Activated naive CD8-positive, alpha-beta T cell treated with anti-CD3 and anti-CD28 coated beads, Interleukin-2, amount 50 U/mL, for 16 hours (primary cell): ENCODE results near the gene GPR137.
"Not testable (repeated sequence)": the region's sequence is repeated elsewhere in the genome, so short reads cannot be mapped to it uniquely, and the experiment has no call there.

ENCODE experiments used
- DNase-seq: peaks from one replicate; pipeline ENCODE4 v3.0.0-alpha.2; 2020; ENCODE audit warnings: low read depth, low spot score

Gene GPR137

DNA sequence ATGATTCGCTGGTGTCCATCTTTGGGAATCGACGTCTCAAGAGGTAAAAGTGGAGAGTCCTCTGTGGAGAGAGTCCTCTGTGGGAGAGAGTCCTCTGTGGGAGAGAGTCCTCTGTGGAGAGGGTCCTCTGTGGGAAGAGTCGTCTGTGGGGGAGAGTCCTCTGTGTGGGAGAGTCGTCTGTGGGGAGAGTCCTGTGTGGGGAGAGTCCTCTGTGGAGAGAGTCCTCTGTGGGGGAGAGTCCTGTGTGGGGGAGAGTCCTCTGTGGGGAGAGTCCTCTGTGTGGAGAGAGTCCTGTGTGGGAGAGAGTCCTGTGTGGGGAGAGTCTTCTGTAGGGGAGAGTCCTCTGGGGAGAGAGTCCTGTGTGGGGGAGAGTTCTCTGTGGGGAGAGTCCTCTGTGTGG, 35.4 kb downstream of the GPR137 start:
- DNase-seq: no peak

DNA sequence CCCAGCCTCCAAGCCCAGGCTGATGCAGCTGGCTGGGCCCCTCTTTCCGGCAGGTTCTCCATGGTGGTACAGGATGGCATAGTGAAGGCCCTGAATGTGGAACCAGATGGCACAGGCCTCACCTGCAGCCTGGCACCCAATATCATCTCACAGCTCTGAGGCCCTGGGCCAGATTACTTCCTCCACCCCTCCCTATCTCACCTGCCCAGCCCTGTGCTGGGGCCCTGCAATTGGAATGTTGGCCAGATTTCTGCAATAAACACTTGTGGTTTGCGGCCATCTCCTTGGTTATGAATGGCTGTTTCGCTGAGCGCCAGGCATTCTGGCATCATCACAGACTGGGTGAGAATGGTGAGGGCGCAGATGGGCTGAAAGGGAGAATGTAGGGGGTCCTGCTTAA, 35.9 kb downstream of the GPR137 start:
- DNase-seq: no peak

DNA sequence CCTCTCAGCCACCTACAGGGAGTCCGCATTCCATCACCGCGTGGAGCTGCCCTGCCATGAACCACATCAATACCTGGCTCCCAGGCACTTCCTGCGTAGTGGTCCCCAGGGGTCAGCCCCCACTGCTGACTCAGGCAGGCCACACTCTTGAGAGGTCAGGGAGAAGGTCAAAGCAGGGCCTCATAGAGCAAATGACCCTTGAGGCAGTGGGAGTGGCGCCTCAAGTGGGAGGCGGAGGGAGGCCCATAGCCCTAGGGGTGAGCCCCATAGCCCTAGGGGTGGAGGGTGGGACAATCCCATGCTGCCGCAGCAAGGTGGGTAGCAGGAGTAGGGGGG, 37.2 kb downstream of the GPR137 start:
- no peak for DNase-seq

DNA sequence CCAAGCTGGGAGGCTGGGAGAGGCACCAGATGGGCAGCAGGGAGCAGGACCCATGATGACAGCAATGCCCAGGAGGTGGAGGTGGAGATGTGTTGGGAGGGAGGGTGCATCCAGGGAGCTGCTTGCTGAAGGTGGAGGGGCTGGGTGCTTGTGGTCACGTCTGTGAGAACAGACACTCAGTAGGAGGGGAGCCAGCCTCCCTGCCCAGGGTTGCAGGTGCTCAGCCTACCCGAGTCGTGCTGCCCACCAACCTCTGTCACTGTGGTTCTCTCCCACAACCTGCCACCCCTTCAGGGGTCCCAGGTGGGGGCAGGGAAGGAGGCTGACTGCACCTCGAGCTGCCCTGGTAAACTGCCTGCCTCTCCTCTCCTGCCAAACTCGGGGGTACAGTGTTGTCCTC, 37.7 kb downstream of the GPR137 start:
- no peak for DNase-seq

DNA sequence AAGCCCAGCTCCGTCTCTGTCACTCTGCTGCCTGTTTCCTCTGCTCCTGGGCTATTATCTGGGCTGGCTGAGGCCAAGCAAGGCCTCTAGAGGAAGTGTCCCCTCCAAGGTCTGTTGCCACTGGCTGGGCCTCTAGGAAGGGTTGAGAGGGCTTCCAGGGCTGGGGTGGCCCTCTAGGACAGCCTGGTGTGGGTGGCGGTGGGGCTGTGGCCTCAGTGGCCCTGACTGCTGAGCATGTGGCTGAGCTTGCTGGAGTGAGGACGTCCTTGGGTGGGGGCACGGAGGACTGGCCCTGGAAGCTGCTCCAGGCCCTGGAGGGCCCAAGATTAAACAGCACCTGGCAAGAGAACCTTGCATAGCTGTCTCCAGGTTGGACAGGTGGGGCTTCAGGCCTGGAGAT, 38.3 kb downstream of the GPR137 start:
- not testable (repeated sequence) for DNase-seq

DNA sequence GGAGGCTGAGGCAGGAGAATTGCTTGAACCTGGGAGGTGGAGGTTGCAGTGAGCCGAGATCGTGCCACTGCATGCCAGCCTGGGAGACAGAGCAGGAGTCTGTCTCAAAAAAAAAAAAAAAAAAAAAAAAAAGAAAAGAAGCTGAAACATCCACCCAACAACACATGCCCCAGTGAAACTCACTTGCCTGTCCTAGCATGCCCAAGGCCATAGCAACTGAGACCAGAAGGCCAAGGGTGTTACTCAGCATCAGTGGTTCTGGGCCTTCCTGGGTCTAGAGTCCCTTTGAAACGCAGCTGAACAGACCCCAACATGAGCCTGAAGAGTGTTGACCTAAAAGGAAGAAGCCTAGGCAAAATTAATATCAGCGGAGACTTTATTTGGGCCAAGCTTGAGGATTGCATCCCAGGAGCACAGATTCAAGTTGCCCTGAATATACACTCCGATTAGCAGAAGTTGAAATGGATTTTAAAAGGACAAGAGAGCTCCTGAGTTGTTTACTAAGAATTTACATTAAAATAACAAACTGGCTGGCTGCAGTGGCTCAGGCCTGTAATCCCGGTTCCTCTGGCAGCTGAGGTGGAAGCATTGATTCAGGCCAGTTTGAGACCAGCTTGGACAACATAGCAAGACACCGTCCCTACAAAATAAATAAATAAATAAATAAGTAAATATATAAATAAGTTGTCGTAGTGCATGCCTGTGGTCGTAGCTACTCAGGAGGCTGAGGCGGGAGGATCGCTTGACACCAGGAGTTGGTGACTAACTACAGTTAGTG, 39.2 kb downstream of the GPR137 start:
- no peak for DNase-seq

DNA sequence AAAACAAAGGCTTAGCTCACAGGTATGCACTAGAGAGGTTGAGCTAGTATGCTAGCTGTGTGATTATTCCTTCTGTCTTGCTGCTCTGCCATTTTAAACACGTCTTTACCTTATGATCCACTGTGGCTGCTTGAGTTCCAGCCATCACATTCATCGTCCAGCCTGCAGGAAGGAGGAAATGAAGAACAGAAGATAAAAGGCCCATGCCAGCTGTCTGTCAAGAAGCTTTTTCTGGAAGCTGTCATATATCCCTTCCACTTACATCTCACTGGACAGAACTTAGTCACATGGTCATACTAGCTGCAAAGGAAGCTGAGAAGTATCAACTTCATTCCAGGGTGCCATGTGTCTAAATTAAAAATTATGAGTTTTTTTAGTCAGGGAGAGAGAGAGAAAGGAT, 41.7 kb downstream of the GPR137 start:
- no peak for DNase-seq

DNA sequence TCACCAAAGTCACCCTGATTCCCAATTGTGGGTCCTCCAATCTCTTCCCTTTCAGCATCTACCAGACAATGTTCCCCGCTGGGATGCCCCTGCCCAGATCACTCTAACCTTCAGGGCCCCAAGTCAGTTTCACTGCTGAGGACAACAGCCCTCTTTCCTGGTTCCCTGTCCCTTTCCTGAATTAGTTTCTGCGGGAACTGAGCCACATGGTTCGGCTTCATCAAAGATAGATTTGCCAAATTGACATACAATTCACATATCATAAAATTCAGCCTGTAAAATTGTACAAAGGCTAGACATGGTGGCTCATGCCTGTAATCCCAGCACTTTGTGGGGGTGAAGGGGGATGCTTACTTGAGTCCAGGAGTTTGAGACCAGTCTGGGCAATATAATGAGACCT, 42.3 kb downstream of the GPR137 start:
- no peak for DNase-seq

DNA sequence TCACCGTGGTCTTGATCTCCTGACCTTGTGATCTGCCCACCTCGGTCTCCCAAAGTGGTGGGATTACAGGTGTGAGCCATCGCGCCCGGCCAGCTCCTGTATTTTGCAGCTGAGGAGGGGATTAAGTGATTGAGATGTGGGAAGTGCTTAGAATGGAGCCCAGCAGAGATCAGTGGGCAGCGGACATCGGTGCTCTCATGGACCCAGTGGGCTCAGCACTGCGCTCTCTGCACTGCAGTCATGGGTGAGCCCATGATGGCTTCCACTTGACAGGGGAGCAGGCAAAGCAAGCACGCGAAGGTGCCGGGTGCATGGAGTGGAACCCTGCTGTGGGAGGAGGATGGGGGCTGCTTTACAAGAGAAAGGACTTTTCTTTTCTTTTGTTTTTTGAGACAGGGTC, 45.2 kb downstream of the GPR137 start:
- DNase-seq: no peak

DNA sequence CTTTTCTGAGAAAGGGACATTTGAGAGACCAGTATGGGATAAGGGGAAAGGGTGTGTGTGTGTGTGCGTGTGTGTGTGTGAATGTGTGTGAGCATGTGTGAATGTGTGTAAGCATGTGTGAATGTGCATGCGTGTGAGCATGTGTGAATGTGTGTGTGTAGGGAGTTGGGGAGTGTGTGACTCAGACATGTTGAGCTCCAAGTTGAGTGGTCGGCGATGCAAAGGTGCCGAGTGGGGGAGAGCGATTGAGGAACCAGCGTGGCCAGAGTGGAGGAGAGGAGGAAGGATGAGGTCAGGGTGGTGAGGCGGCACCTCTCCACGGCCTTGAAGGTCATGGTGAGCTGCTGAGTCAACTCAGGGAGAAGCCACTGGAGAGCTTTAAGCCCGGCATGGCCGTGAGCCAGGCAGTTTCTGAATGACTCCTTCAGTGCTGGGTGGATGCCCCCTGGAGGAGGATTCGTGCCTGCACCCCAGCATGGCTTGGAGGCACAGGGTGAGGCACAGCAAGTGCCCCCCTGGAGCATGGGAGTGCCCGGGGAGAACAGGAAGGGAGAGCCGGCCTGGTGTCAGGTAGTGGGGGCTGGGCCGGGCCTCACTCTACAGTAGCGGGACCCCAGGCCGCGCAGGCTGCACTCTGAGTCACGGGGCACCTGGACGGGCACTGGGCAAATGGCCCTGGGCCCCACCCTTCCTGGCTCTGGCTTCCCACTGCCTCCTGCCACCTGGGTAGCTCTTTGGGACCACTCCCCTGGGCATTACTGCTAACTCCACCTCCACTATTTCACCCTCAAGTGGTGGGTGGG, 46.1 kb downstream of the GPR137 start:
- DNase-seq: no peak

DNA sequence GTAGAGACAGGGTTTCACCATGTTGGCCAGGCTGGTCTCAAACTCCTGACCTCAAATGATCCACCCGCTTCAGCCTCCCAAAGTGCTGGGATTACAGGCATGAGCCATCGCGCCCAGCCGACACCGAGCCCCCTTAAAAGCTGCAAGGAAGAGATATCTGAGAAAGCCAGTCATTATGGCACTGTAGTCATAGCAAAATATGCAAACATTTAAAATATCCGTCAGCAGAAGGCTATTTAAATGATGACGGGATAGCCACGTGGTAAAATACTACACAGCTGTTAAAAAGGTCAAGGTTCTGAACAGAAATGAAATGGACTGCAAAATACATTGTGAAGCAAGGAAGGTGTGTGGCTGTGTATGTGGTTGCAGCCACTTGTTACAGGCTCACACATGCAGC, 47.9 kb downstream of the GPR137 start:
- no peak for DNase-seq

DNA sequence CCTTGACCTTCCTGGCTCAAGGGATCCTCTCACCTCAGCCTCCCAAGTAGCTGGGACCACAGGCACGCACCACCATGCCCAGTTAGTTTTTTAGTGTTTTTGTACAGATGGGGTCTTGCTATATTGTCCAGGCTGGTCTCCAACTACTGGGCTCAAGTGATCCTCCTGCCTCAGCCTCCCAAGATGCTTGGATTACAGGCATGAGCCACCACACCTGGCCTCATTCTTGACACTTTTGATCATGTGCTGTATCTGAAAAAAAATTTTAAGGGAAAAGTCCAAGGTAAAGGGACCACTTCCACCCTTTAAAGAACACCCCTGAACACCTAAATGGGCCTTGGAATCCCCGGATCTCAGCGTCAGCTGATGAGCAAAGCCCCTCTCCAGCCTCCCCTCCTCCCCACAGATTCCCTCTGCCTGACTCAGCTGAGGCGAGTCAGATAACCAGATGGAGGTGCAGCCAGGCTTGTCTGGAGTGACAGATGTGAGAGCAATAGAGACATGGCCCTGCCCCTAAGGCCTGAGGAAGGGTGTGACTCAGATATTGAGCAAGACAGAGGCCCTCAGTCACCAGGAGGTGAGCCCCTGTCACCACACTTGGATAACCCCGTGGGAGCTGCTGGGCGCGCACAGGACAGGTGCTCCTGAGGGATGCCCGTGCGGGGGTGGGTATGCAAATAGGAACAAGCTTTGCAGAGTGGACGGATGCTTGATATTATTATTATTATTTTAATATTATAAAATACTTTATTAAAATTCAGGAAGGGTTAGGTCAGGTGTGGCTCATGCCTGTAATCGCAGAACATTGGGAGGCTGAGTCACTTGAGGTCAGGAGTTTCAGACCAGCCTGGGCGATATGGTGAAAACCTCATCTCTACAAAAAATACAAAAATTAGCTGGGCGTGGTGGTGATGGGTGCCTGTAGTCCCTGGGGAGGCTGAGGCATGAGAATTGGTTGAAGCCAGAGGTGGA, 49.4 kb downstream of the GPR137 start:
- no peak for DNase-seq

DNA sequence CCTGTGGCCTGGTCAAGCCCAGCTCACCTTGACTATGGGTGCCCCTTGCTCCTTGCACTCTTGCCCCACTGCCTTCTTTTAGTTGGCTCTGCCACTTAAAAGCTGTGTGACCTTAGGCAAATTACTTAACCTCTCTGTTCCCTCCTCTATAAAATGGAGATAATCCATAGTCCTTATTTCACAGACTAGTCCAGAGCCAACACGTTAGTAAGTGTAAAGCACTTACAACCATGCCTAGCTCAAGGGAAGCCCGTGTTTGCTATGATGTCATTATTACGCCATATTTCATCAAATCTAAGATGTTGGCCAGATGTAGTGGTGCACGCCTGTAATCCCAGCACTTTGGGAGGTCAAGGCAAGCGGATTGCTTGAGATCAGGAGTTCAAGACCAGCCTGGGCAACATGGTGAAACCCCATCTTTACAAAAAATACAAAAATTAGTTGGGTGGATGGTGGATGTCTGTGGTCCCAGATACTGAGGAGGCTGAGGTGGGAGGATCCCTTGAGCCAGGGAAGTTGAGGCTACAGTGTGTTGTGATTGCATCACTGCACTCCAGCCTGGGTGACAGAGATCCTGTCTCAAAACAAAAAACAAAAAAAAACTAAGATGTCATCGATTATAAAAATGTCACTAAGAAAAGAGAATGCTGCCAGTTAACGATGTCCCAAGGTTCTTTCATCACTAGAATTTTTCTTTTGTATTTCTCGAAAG, 52.0 kb downstream of the GPR137 start:
- no peak for DNase-seq

DNA sequence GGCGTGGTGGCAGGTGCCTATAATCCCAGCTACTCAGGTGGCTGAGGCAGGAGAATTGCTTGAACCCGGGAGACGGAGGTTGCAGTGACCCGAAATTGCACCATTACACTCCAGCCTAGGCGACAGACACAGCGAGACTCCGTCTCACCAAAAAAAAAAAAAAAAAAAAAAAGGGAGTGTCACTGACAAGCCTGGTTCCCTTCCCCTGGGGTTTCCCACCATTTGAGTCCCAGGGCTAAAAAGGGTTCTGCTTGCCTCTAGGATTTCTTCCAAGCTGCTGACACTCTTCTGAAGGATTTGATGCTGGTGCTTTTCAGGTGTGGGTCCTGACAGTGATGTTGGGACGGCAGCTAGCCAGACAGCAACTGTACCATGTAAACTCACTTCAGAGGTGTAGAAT, 53.1 kb downstream of the GPR137 start:
- DNase-seq: no peak
